LNCaP clone FGC (cell line): ENCODE results near the gene IGBP1.
"Not testable (repeated sequence)": the region's sequence is repeated elsewhere in the genome, so short reads cannot be mapped to it uniquely, and the experiment has no call there.

Experiments
- DNase-seq: peaks from one replicate; pipeline ENCODE4 v3.0.0-alpha.2; 2011; ENCODE audit warnings: low read depth
- H3K4me3 ChIP-seq: 2 replicates; pipeline ENCODE4 v1.5.1; 2011; ENCODE audit warnings: mild to moderate bottlenecking, low read depth, low read length, control low read depth
- TF ChIP-seq, protein P1 (sequence below): IDR thresholded peaks from 2 replicates; pipeline ENCODE4 v1.5.1; 2012; ENCODE audit warnings: mild to moderate bottlenecking; ENCODE audit not compliant: control insufficient read depth, insufficient read depth; ENCODE audit errors: extremely low read depth

IGBP1 gene

DNA sequence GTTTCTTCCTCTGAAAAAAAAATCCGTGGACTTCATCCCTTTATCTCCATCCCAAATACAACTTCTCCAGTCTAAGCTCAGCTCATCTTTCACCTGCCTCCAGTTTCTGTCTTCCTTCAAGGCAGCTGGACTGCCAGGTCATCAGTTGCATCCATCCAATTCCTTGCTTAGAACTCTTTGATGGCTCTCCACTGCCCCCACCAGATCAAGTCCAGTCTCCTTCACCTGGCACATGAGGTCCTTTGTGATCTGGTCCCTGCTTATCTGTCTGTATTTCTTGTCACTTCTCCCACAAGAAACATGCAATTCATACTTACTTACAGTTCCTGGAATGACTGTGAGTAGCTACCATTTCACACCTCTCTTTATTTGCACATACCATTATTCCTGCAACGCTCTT lies 37.2 kb upstream of the IGBP1 start:
- H3K4me3 ChIP-seq: no peak overlapping the region
- TF ChIP-seq, protein P1, sequence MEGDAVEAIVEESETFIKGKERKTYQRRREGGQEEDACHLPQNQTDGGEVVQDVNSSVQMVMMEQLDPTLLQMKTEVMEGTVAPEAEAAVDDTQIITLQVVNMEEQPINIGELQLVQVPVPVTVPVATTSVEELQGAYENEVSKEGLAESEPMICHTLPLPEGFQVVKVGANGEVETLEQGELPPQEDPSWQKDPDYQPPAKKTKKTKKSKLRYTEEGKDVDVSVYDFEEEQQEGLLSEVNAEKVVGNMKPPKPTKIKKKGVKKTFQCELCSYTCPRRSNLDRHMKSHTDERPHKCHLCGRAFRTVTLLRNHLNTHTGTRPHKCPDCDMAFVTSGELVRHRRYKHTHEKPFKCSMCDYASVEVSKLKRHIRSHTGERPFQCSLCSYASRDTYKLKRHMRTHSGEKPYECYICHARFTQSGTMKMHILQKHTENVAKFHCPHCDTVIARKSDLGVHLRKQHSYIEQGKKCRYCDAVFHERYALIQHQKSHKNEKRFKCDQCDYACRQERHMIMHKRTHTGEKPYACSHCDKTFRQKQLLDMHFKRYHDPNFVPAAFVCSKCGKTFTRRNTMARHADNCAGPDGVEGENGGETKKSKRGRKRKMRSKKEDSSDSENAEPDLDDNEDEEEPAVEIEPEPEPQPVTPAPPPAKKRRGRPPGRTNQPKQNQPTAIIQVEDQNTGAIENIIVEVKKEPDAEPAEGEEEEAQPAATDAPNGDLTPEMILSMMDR: peak; percentile 45
- DNase-seq: no peak

DNA sequence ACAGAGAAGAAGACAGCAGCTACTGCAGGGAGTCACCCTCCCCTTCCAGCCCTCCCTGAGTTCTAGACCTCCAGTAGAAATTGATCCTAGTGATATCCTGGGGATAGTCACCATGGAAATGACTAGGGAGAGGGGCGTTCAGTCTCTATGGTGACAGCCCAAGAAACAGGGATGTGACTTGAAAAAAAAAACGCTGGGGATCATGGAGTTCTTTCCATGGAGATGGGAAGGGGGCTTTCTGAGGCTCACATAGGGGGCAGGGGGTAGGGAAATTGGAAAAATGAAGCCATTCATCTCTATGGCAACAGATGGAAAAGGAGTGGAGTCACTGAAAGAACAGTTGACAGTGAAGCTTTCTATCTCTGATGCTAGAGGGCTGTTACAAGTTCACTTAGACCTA lies 28.0 kb upstream of the IGBP1 start:
- TF ChIP-seq, protein P1: no peak

DNA sequence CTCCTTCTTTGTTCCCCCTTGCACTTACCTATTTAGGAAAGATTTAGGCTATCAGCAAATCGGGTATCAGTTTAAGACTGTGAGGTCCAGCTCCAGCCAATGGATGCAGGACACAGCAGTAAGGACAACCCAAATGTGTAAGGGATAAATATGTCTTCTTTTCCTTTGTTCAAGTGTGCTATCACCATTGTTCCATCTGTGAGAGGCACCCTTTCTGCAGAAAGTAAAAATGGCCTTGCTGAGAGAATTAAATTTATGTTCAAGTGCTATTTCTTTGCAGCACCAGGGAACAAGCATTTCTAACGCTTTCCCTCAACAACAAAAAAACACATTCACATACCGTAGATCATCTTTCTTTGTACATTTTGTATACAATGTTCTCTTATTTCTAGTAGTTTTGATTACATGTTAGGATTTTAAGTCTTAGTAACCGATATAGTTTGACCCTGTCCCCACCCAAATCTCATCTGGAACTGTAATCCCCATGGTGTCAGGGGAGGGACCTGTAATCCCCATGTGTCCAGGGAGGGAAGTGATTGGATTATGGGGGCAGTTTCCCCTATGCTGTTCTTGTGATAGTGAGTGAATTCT lies 21.7 kb upstream of the IGBP1 start:
- DNase-seq, H3K4me3 ChIP-seq: not testable (repeated sequence)

More for the DNA sequence above, 28.0 kb upstream of the IGBP1 start:
- H3K4me3 ChIP-seq: no peak overlapping the region
- DNase-seq: no peak

DNA sequence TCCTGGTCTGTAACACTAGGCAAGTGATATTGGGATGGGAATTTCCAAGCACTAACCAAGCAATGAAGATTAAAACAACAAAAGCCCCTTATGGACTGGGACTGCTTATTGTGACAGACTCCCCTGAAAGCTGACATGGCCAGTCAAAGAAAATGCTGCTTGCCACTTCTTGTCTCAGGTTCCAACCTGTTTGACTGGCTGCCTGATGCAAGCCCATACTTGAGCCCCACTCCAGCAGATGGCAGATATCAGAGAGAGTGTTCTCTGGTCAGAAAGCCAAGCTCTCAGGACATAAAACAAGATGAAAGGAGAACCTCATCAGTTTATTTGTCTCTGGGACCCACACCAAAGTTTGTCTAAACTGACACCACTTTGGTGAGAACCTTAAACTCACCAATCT lies 15.5 kb upstream of the IGBP1 start:
- TF ChIP-seq, protein P1: no peak
- no peak for DNase-seq
- H3K4me3 ChIP-seq: no peak overlapping the region

DNA sequence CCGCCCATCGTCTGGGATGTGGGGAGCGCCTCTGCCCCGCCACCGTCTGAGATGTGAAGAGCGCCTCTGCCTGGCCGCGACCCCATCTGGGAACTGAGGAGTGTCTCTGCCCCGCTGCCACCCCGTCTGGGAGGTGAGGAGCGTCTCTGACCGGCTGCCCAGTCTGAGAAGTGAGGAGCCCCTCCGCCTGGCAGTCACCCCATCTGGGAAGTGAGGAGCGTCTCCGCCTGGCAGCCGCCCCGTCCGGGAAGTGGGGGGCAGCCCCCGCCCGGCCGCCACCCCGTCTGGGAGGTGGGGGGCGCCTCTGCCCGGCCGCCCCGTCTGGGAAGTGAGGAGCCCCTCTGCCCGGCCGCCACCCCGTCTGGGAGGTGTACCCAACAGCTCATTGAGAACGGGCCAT lies 10.2 kb upstream of the IGBP1 start:
- not testable (repeated sequence) for H3K4me3 ChIP-seq, DNase-seq

DNA sequence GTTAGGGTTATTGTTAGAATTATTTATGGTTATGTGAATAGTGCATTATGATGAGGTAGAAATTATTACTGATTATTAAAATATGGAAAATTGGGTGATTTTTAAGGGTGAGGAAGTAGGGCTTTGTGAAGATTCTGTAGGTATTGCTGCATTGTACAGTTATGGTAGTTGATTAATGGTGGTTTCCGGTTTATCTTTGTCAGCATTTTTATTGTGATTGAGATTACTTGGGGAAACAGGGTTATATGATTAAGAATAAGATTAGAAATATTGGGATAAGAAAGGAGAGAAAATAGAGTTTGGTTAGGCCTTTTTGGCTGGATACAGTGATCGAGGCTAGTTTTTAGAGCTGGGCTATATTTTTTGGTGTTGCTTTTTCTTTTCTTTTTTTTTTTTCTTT lies 8.6 kb upstream of the IGBP1 start:
- H3K4me3 ChIP-seq: no peak overlapping the region
- TF ChIP-seq, protein P1: no peak
- no peak for DNase-seq

DNA sequence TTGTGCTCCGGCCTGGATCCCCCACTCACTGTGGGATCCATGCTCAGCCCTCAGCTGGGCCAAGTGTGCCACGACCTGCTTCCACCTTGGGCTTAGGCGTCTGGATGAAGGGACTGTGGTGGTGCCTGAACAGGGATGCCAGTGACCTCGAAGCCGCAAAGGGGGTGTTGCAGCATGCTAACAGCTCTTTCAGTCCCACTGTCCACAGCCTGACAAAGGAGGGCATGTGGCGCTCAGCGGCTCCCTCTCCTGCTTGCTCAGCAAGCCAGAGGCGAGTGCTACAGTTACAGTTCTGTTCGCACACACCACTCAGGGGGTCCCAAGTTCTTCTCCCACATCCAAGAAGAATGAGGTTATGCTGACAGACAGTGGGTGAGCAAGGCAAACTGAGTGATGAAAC lies 5.2 kb upstream of the IGBP1 start:
- no peak for DNase-seq
- TF ChIP-seq, protein P1: no peak
- H3K4me3 ChIP-seq: no peak overlapping the region

DNA sequence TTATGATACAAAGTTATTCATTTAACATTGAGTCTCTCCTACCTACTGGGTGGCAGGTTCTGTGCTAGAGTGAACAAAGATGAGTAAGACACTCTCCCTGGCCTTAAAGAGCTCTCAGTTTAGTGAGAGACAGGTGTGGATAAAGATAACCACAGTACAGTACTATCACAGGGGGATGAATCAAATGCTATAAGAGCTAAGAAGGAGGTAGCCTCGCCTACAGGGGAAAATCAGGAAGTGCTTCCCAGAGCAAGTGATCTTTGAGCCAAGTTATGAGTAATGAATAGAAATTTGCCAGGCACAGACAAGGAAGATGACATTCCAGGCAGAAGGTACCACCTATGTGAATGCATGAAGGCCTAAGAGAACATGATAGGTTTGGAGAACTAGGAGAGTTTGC lies 3.4 kb upstream of the IGBP1 start:
- TF ChIP-seq, protein P1: no peak
- DNase-seq: no peak
- H3K4me3 ChIP-seq: no peak overlapping the region
